Neural cell (in vitro differentiated cells): ENCODE measurements around the gene OR8B4.

Source experiments
- POLR2AphosphoS5 ChIP-seq: IDR thresholded peaks from 2 replicates; pipeline ENCODE4 v1.6.1; 2012
- TAF1 ChIP-seq: IDR thresholded peaks from 2 replicates; pipeline ENCODE4 v1.6.1; 2012; ENCODE audit warnings: low read depth
- TF ChIP-seq, protein P1 (sequence below): fragments of 450-650 bp; IDR thresholded peaks from 2 replicates; pipeline ENCODE4 v1.5.1; 2014; ENCODE audit warnings: antibody characterized with exemption, mild to moderate bottlenecking, moderate library complexity; ENCODE audit not compliant: poor library complexity, severe bottlenecking

- TF ChIP-seq, protein P1, sequence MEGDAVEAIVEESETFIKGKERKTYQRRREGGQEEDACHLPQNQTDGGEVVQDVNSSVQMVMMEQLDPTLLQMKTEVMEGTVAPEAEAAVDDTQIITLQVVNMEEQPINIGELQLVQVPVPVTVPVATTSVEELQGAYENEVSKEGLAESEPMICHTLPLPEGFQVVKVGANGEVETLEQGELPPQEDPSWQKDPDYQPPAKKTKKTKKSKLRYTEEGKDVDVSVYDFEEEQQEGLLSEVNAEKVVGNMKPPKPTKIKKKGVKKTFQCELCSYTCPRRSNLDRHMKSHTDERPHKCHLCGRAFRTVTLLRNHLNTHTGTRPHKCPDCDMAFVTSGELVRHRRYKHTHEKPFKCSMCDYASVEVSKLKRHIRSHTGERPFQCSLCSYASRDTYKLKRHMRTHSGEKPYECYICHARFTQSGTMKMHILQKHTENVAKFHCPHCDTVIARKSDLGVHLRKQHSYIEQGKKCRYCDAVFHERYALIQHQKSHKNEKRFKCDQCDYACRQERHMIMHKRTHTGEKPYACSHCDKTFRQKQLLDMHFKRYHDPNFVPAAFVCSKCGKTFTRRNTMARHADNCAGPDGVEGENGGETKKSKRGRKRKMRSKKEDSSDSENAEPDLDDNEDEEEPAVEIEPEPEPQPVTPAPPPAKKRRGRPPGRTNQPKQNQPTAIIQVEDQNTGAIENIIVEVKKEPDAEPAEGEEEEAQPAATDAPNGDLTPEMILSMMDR: no peak
- no peak for TF ChIP-seq TAF1
- TF ChIP-seq POLR2AphosphoS5: no peak
These were observed 16.8 kb upstream of the OR8B4 start for GRCh38 chr11:124441519-124441918.
